ENCODE data around the gene CHRM3.

DNA sequence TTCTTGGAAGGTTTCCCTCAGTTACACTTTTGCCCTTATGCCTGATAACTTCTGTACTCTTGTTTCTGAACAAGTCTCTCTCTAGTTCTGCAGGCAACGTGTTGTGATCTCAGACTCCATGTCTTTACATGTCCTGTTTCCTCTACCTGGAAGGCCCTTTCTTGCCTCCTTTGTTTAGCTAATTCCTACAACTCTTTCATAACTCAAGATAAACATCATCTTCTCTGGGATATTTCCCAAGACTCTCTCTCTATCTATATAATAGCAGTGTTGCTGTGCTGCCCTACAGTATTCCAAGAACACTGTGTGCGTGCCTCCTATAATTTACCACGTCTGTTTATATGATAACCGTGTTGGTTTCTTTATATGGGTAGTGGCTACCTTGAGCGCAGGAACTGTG is 47.8 kb downstream of the CHRM3 start:
- TF ChIP-seq, protein P1, sequence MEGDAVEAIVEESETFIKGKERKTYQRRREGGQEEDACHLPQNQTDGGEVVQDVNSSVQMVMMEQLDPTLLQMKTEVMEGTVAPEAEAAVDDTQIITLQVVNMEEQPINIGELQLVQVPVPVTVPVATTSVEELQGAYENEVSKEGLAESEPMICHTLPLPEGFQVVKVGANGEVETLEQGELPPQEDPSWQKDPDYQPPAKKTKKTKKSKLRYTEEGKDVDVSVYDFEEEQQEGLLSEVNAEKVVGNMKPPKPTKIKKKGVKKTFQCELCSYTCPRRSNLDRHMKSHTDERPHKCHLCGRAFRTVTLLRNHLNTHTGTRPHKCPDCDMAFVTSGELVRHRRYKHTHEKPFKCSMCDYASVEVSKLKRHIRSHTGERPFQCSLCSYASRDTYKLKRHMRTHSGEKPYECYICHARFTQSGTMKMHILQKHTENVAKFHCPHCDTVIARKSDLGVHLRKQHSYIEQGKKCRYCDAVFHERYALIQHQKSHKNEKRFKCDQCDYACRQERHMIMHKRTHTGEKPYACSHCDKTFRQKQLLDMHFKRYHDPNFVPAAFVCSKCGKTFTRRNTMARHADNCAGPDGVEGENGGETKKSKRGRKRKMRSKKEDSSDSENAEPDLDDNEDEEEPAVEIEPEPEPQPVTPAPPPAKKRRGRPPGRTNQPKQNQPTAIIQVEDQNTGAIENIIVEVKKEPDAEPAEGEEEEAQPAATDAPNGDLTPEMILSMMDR (conservative IDR thresholded peaks at IDR 0.05) = no peak
- TF ChIP-seq ZFX (IDR thresholded peaks at IDR 0.05) = no peak

Measured in C4-2B (cell line).